Activated T-helper 2 cell treated with anti-CD3 and anti-CD28 coated beads, Interferon-gamma antibody, Interleukin-2, Interleukin-4, amounts not matched to agents 10 μg/mL and 5 μg/mL and 100 μg/mL, durations not matched to agents 14 hours and 24 hours and 36 hours (primary cell): ENCODE measurements around the gene ARHGEF7. TPM values are rescaled to one million over a fixed set of nuclear protein-coding genes. Genes with fewer than 3 reads are reported as not detected.

Experiments
- DNase-seq: peaks from one replicate; pipeline ENCODE4 v3.0.0; 2021; ENCODE audit warnings: low spot score
- H3K27ac Mint-ChIP-seq: one replicate; pipeline ENCODE4 v1.8.0; 2021; ENCODE audit warnings: mixed read lengths
- H3K27me3 Mint-ChIP-seq: one replicate; pipeline ENCODE4 v1.8.0; 2021; ENCODE audit warnings: low read depth, mixed read lengths
- H3K36me3 Mint-ChIP-seq: one replicate; pipeline ENCODE4 v1.8.0; 2021; ENCODE audit warnings: low read depth, mixed read lengths
- H3K4me1 Mint-ChIP-seq: one replicate; pipeline ENCODE4 v1.8.0; 2021; ENCODE audit warnings: low read depth, mixed read lengths
- H3K4me3 Mint-ChIP-seq: one replicate; pipeline ENCODE4 v1.8.0; 2021; ENCODE audit warnings: low read depth, mild to moderate bottlenecking, moderate library complexity, mixed read lengths
- H3K9me3 Mint-ChIP-seq: one replicate; pipeline ENCODE4 v1.8.0; 2021; ENCODE audit warnings: mixed read lengths
- intact Hi-C: fragments of 100-400 bp; cut with micrococcal nuclease; formaldehyde crosslinking; loops from one replicate; pipeline ENCODE4 v1.15.1; 2023
- total RNA-seq: library from RNA; stranded (reverse); gene quantifications from 2 replicates; pipeline ENCODE4 v1.2.3, GENCODE V29; 2022

Gene ARHGEF7
- total RNA-seq, 1 donor from 2014 or later: 76.0 TPM

- no peak overlapping the region for H3K4me3 Mint-ChIP-seq
- intact Hi-C loops: no loop called here
These were observed 126.1 kb downstream of the ARHGEF7 start for GRCh38 chr13:111241006-111241755.

GRCh38 chr13:111241862-111242261 is 126.8 kb downstream of the ARHGEF7 start:
- H3K4me1 Mint-ChIP-seq: peaks cover 2% of the 10 kb centered on the region
- no peaks in the 10 kb centered on the region for H3K27me3 Mint-ChIP-seq
- no peak overlapping the region for H3K27ac Mint-ChIP-seq
- peaks cover 63% of the 10 kb centered on the region for H3K36me3 Mint-ChIP-seq
- H3K4me3 Mint-ChIP-seq: no peak overlapping the region
- no peak for DNase-seq
- intact Hi-C loops: no loop called here
- no peaks in the 10 kb centered on the region for H3K9me3 Mint-ChIP-seq

More at GRCh38 chr13:111241006-111241755, 126.1 kb downstream of the ARHGEF7 start:
- no peak for DNase-seq
- Mint-ChIP-seq H3K27ac (no peak overlapping the region), H3K27me3 (no peaks in the 10 kb centered on the region), H3K9me3 (no peaks in the 10 kb centered on the region), H3K4me1 (peaks cover 2% of the 10 kb centered on the region), H3K36me3 (peaks cover 62% of the 10 kb centered on the region)

GRCh38 chr13:111242585-111242984 is 127.5 kb downstream of the ARHGEF7 start:
- no peak for DNase-seq
- Mint-ChIP-seq H3K36me3 (peaks cover 65% of the 10 kb centered on the region), H3K27ac (no peak overlapping the region), H3K4me1 (peaks cover 2% of the 10 kb centered on the region), H3K27me3 (no peaks in the 10 kb centered on the region), H3K4me3 (no peak overlapping the region), H3K9me3 (no peaks in the 10 kb centered on the region)
- intact Hi-C loops: no loop called here

GRCh38 chr13:111243981-111244380 is 128.9 kb downstream of the ARHGEF7 start:
- intact Hi-C loops: no loop called here

GRCh38 chr13:111245576-111246384 is 130.7 kb downstream of the ARHGEF7 start:
- no peak for DNase-seq
- no peaks in the 10 kb centered on the region for H3K27me3 Mint-ChIP-seq
- no peak overlapping the region for H3K27ac Mint-ChIP-seq
- H3K4me1 Mint-ChIP-seq: peaks cover 2% of the 10 kb centered on the region
- intact Hi-C loops: no loop called here
- peaks cover 77% of the 10 kb centered on the region for H3K36me3 Mint-ChIP-seq
- no peak overlapping the region for H3K4me3 Mint-ChIP-seq
- no peaks in the 10 kb centered on the region for H3K9me3 Mint-ChIP-seq

More at GRCh38 chr13:111243981-111244380, 128.9 kb downstream of the ARHGEF7 start:
- Mint-ChIP-seq H3K27me3 (no peaks in the 10 kb centered on the region), H3K4me1 (peaks cover 2% of the 10 kb centered on the region), H3K36me3 (peaks cover 75% of the 10 kb centered on the region), H3K27ac (no peak overlapping the region), H3K4me3 (no peak overlapping the region), H3K9me3 (no peaks in the 10 kb centered on the region)
- no peak for DNase-seq

GRCh38 chr13:111247552-111247951 is 132.4 kb downstream of the ARHGEF7 start:
- peaks cover 2% of the 10 kb centered on the region for H3K4me1 Mint-ChIP-seq
- intact Hi-C loops: no loop called here

GRCh38 chr13:111248822-111249221 is 133.7 kb downstream of the ARHGEF7 start:
- Mint-ChIP-seq H3K4me1 (peaks cover 2% of the 10 kb centered on the region), H3K27me3 (no peaks in the 10 kb centered on the region), H3K9me3 (peaks cover 6% of the 10 kb centered on the region), H3K27ac (no peak overlapping the region), H3K4me3 (no peak overlapping the region), H3K36me3 (peaks cover 81% of the 10 kb centered on the region)
- no peak for DNase-seq
- intact Hi-C loops: no loop called here

More at GRCh38 chr13:111247552-111247951, 132.4 kb downstream of the ARHGEF7 start:
- Mint-ChIP-seq H3K4me3 (no peak overlapping the region), H3K27ac (no peak overlapping the region), H3K9me3 (no peaks in the 10 kb centered on the region), H3K27me3 (no peaks in the 10 kb centered on the region), H3K36me3 (peaks cover 80% of the 10 kb centered on the region)
- no peak for DNase-seq

GRCh38 chr13:111249637-111250360 is 134.7 kb downstream of the ARHGEF7 start:
- Mint-ChIP-seq H3K27ac (no peak overlapping the region), H3K4me1 (peaks cover 2% of the 10 kb centered on the region), H3K9me3 (peaks cover 9% of the 10 kb centered on the region), H3K36me3 (peaks cover 77% of the 10 kb centered on the region), H3K27me3 (no peaks in the 10 kb centered on the region), H3K4me3 (no peak overlapping the region)
- intact Hi-C loops: no loop called here
- DNase-seq: no peak

GRCh38 chr13:111251646-111252445 is 136.7 kb downstream of the ARHGEF7 start:
- Mint-ChIP-seq H3K27ac (no peak overlapping the region), H3K36me3 (peaks cover 76% of the 10 kb centered on the region), H3K9me3 (peaks cover 24% of the 10 kb centered on the region), H3K4me1 (no peaks in the 10 kb centered on the region), H3K4me3 (no peak overlapping the region), H3K27me3 (no peaks in the 10 kb centered on the region)
- DNase-seq: no peak
- intact Hi-C loops: no loop called here

GRCh38 chr13:111252446-111253364 is 137.6 kb downstream of the ARHGEF7 start:
- H3K27ac Mint-ChIP-seq: no peak overlapping the region
- no peak for DNase-seq
- H3K36me3 Mint-ChIP-seq: peaks cover 78% of the 10 kb centered on the region
- H3K9me3 Mint-ChIP-seq: peaks cover 29% of the 10 kb centered on the region
- no peak overlapping the region for H3K4me3 Mint-ChIP-seq
- intact Hi-C loops: no loop called here
- H3K27me3 Mint-ChIP-seq: no peaks in the 10 kb centered on the region
- H3K4me1 Mint-ChIP-seq: peaks cover 2% of the 10 kb centered on the region

- peaks cover 2% of the 10 kb centered on the region for H3K4me1 Mint-ChIP-seq
- no peak for DNase-seq
- intact Hi-C loops: no loop called here
- H3K27me3 Mint-ChIP-seq: no peaks in the 10 kb centered on the region
- H3K9me3 Mint-ChIP-seq: peaks cover 32% of the 10 kb centered on the region
- H3K4me3 Mint-ChIP-seq: no peak overlapping the region
- H3K27ac Mint-ChIP-seq: no peak overlapping the region
- H3K36me3 Mint-ChIP-seq: peaks cover 78% of the 10 kb centered on the region
These were observed 138.3 kb downstream of the ARHGEF7 start for GRCh38 chr13:111253365-111253872.
